Spleen (tissue), 7 donors: ENCODE measurements around the gene RIPPLY1.

Source experiments
- POLR2AphosphoS5 ChIP-seq, 3 donors: sonication (generic); formaldehyde crosslinking; IDR thresholded peaks; one replicate each; pipeline ENCODE4 v1.5.1; 2017; ENCODE audit warnings: antibody characterized with exemption in 3 of 3
- TF ChIP-seq, protein P1 (sequence below), 11 experiments: fragments of 200-600 bp in 7 of 11; fragments of 450-650 bp in 4 of 11; sonication (generic) in 4 of 11; IDR thresholded peaks in 8 of 11; conservative IDR thresholded peaks in 3 of 11; 1 replicate in 7 of 11; 2 replicates in 4 of 11; pipeline versions ENCODE4 v1.4.0 to v1.8.0; 2016 to 2021; ENCODE audit warnings: antibody characterized with exemption in 11 of 11, inconsistent platforms in 4 of 11, mild to moderate bottlenecking in 1 of 11
- donor health status: DM: no; HTN: no; CAD: no; lungs with moderate emphysema.
- donor health status: DM: no; HTN: no; CAD: no.
- donor health status: DM: no; HTN: no; CAD: no.

- no peak for TF ChIP-seq POLR2AphosphoS5 (IDR thresholded peaks at IDR 0.05)
- TF ChIP-seq, protein P1, sequence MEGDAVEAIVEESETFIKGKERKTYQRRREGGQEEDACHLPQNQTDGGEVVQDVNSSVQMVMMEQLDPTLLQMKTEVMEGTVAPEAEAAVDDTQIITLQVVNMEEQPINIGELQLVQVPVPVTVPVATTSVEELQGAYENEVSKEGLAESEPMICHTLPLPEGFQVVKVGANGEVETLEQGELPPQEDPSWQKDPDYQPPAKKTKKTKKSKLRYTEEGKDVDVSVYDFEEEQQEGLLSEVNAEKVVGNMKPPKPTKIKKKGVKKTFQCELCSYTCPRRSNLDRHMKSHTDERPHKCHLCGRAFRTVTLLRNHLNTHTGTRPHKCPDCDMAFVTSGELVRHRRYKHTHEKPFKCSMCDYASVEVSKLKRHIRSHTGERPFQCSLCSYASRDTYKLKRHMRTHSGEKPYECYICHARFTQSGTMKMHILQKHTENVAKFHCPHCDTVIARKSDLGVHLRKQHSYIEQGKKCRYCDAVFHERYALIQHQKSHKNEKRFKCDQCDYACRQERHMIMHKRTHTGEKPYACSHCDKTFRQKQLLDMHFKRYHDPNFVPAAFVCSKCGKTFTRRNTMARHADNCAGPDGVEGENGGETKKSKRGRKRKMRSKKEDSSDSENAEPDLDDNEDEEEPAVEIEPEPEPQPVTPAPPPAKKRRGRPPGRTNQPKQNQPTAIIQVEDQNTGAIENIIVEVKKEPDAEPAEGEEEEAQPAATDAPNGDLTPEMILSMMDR (IDR thresholded peaks at IDR 0.05 in 8 of 11, conservative IDR thresholded peaks at IDR 0.05 in 3 of 11) = no peak
Observed at GRCh38 chrX:106936246-106936645, 33.1 kb upstream of the RIPPLY1 start.
